ENCODE measurements around the gene ZNF532.

DNA sequence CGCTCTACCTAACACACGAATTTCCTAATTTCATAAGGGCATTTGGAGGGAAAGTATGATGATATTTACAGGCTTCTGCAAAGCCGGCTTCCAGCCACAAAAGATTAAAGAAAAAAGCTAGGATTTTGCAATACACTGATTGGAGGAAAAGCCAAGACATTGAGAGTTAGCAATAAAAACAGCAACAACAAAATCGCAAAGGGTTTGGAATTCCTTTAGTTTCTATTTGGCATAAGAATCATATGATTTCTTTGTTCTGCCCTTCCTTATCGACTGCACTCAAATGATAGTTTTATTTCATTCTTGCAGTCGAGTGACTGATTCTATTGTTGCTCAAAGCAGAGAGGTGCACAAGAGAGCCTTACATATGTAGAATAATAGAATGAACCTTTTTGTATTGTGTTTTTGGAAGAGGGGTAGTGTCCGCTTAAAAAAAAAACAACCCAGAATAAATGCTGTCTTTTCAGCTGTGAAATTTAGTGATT is 3.9 kb upstream of the ZNF532 start:
- TF ChIP-seq EZH2 (IDR thresholded peaks at IDR 0.05; ENCODE audit: borderline replicate concordance, low read depth, low read length, severe bottlenecking), result no peak
- TF ChIP-seq, protein P1, sequence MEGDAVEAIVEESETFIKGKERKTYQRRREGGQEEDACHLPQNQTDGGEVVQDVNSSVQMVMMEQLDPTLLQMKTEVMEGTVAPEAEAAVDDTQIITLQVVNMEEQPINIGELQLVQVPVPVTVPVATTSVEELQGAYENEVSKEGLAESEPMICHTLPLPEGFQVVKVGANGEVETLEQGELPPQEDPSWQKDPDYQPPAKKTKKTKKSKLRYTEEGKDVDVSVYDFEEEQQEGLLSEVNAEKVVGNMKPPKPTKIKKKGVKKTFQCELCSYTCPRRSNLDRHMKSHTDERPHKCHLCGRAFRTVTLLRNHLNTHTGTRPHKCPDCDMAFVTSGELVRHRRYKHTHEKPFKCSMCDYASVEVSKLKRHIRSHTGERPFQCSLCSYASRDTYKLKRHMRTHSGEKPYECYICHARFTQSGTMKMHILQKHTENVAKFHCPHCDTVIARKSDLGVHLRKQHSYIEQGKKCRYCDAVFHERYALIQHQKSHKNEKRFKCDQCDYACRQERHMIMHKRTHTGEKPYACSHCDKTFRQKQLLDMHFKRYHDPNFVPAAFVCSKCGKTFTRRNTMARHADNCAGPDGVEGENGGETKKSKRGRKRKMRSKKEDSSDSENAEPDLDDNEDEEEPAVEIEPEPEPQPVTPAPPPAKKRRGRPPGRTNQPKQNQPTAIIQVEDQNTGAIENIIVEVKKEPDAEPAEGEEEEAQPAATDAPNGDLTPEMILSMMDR (IDR thresholded peaks at IDR 0.05; ENCODE audit: extremely low read depth in 1 of 2, insufficient read depth in 1 of 2, low read depth in 1 of 2, low read length in 2 of 2), result no peak
- TF ChIP-seq POLR2AphosphoS5 (IDR thresholded peaks at IDR 0.05; ENCODE audit: insufficient read depth, low read depth, low read length), result no peak
